ENCODE results near the gene ASAP3. TPM values are rescaled to one million over a fixed set of nuclear protein-coding genes. Genes with fewer than 3 reads are reported as not detected.
A peak's percentile ranks its signal among the peaks of the same experiment; 100 is the strongest.

The ASAP3 gene
- total RNA-seq, 1 experiment from 2014 or later: 71.2 TPM

- CTCF ChIA-PET: interaction anchor here (0.5 to 3.0 kb wide), 49 partner anchors 9 to 432 kb away, joined by 3 to 48 read pairs (median 4); partner anchors contain the start of genes ASAP3, E2F2, HNRNPR and HTR1D
These were observed 80.1 kb downstream of the ASAP3 start for GRCh38 chr1:23403735-23404486.

GRCh38 chr1:23403355-23403734, 80.6 kb downstream of the ASAP3 start:
- Mint-ChIP-seq H3K27ac (no peak overlapping the region), H3K4me3 (peak overlapping the region; percentile 45), H3K9me3 (no peaks in the 10 kb centered on the region), H3K27me3 (ENCODE audit: low read depth) (no peaks in the 10 kb centered on the region), H3K36me3 (no peaks in the 10 kb centered on the region), H3K4me1 (peaks cover 9% of the 10 kb centered on the region; the same call in 1 of the 2 replicates)
- POLR2A ChIA-PET: no interaction called here
- no peak for ATAC-seq
- CTCF ChIA-PET: interaction anchor here (0.5 to 3.0 kb wide), 48 partner anchors 8 to 431 kb away, joined by 3 to 48 read pairs (median 4); partner anchors contain the start of genes ASAP3, E2F2, HNRNPR and HTR1D
- TF ChIP-seq ZNF396 (CRISPR knock-in tag; IDR thresholded peaks at IDR 0.05; ENCODE audit: borderline replicate concordance) (no peak), ATF2 (CRISPR knock-in tag; IDR thresholded peaks at IDR 0.05; ENCODE audit: borderline replicate concordance, low read depth) (no peak), ELF4 (CRISPR knock-in tag; IDR thresholded peaks at IDR 0.05; ENCODE audit: low read depth) (no peak), RELA (CRISPR knock-in tag; IDR thresholded peaks at IDR 0.05; ENCODE audit: borderline replicate concordance) (no peak), CBFB (CRISPR knock-in tag; IDR thresholded peaks at IDR 0.05; ENCODE audit: low read depth) (no peak), NFYB (CRISPR knock-in tag; conservative IDR thresholded peaks at IDR 0.05; ENCODE audit: low read depth) (no peak), NFE2L1 (CRISPR knock-in tag; IDR thresholded peaks at IDR 0.05) (no peak), ZNF219 (CRISPR knock-in tag; IDR thresholded peaks at IDR 0.05; ENCODE audit: borderline replicate concordance) (no peak), SP1 (CRISPR knock-in tag; conservative IDR thresholded peaks at IDR 0.05) (no peak), MXD4 (CRISPR knock-in tag; IDR thresholded peaks at IDR 0.05; ENCODE audit: borderline replicate concordance) (no peak), NR3C1 (CRISPR knock-in tag; conservative IDR thresholded peaks at IDR 0.05; ENCODE audit: low read depth) (no peak), ATF1 (CRISPR knock-in tag; IDR thresholded peaks at IDR 0.05) (no peak), PRDM15 (CRISPR knock-in tag; IDR thresholded peaks at IDR 0.05) (no peak), ZNF138 (CRISPR knock-in tag; conservative IDR thresholded peaks at IDR 0.05) (no peak), EMX1 (CRISPR knock-in tag; IDR thresholded peaks at IDR 0.05) (no peak), HMGXB4 (CRISPR knock-in tag; IDR thresholded peaks at IDR 0.05) (no peak), FOXK1 (CRISPR knock-in tag; IDR thresholded peaks at IDR 0.05) (no peak), ZNF281 (CRISPR knock-in tag; IDR thresholded peaks at IDR 0.05) (no peak)
- DNase-seq (ENCODE audit: low spot score): no peak

More at GRCh38 chr1:23403735-23404486, 80.1 kb downstream of the ASAP3 start:
- peak; percentile 92 for TF ChIP-seq CTCF (IDR thresholded peaks at IDR 0.05)
- 0 out of 2 replicates have a peak, but pooled peaks have one; percentile 15 for TF ChIP-seq ZNF121 (CRISPR knock-in tag; IDR thresholded peaks at IDR 0.05)
- TF ChIP-seq ETV6 (CRISPR knock-in tag; IDR thresholded peaks at IDR 0.05): no peak
- H3K36me3 Mint-ChIP-seq: no peaks in the 10 kb centered on the region
- peaks cover 9% of the 10 kb centered on the region; the same call in 1 of the 2 replicates for H3K4me1 Mint-ChIP-seq
- ATAC-seq (peak; percentile 95), DNase-seq (ENCODE audit: low spot score) (peak; percentile 95)
- H3K27me3 Mint-ChIP-seq (ENCODE audit: low read depth): no peaks in the 10 kb centered on the region
- H3K27ac Mint-ChIP-seq: no peak overlapping the region
- no peaks in the 10 kb centered on the region for H3K9me3 Mint-ChIP-seq
- H3K4me3 Mint-ChIP-seq: peak overlapping the region; percentile 45
- POLR2A ChIA-PET: interaction anchor here (1.3 kb wide), 1 partner anchor 32 kb away, joined by 4 read pairs; no protein-coding TSS in a partner anchor

Measured in WTC11 (cell line).